NCI-H345 (cell line): ENCODE results near the gene ENDOV.

Experiments
- DNase-seq: peaks from one replicate; lab custom pipeline; 2025; lab: John Stamatoyannopoulos, UW

Gene ENDOV

DNA sequence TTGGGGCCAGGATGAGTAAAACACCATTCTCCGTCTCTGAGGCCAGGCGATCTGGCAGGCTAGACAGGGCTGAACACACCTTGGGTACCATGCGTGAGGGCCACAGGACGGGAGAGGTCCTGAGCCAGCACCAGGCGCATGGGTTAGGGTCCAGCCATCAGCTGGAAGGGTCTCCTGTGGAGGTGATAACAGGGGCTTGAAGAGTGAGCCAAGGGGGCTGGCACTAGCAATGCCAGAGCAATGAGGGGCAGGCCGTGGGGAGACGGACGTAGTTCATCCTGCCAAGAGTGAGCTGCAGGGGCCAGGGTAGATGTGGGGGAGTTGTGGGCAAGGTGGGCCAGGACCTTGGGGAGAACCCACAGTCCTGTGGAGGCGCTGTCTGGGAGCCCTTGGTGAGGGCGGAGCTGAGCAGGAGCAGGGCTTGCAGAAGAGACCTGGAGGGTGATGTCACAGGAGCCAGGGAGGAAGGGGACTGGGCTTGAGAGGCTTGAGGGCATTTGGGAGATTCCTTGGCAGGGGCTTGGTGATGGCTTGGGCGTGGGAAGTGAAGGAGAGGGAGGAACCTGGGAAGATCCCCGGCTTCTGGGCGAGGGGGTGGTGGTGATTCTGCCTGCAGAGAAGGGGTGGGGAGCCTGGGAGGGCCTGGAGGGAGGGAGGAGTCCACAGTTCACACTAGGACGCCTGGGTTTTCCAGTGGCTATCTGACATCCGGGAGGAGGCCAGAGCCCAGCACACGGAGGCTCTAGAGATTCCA is 67.8 kb downstream of the ENDOV start:
- no peak for DNase-seq

DNA sequence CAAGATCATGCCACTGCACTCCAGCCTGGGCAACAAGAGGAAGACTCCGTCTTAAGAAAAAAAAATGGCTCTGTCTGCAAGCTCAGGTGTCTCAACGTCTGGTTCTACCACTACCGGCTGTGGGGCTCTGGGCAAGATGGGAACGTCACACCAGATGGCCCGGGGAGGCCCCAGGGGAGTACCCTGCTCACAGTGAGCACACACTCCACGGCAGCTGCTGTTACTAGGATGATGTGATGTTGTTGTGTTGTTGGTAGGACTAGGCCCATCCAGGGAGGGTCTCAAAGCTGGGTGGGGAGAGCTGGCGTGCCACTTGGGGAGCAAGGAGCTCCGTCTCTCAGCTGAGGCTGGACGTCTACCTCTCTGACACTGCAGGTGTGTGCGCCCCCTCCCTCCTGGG is 70.9 kb downstream of the ENDOV start:
- DNase-seq = peak; percentile 88

DNA sequence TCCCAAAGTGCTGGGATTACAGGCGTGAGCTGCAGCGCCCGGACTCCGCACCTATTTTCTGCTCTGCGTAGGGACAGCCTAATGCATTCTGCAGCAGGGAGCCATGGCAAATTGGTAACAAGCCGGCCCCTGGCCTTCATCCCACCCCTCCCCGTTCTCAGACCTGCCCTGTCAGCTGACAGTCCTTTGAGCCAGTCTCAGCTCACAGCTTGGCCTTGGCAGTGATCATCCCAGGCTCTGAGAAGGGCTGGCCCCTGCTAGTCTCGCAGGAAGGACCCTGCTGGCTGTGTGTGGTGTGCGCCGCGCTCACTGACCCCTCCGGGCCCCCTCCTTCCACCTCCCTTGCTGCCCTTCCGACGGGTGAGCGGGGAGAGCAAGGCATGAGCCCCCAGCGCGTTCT is 71.7 kb downstream of the ENDOV start:
- no peak for DNase-seq

DNA sequence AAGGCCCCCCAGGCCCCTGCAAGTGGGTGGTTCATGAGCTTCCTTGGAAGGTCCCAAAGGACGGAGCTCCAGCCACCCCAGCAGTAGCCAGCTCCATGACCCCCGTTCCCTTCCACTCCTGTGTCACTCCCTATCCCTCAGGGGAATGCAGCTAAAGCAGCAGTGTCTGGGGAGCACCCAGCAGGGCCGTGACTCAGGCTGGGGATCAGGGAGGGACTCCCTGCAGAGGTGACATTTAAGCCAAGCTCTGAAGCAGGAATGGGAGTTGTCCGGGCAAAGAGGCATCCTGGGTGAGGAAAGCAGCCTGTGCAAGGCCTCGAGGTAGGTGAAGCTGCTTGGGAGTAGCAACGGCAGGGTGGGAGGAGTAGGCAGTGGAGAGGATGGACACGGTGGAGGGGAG is 72.5 kb downstream of the ENDOV start:
- no peak for DNase-seq
